NB4 (cell line): Measurements from ENCODE around the gene MACROD2.

Experiments
- CTCF ChIP-seq: IDR thresholded peaks from one replicate; pipeline ENCODE4 v1.5.1; 2012; ENCODE audit warnings: low read depth, low read length
- MAX ChIP-seq: IDR thresholded peaks from 2 replicates; pipeline ENCODE4 v1.6.1; 2011; ENCODE audit warnings: low read depth, low read length
- POLR2A ChIP-seq: IDR thresholded peaks from 2 replicates; pipeline ENCODE4 v1.6.1; 2011; ENCODE audit warnings: mild to moderate bottlenecking; ENCODE audit not compliant: insufficient read length; ENCODE audit errors: extremely low read depth

- TF ChIP-seq CTCF: no peak
- TF ChIP-seq POLR2A: no peak
- no peak for TF ChIP-seq MAX
Observed at GRCh38 chr20:15100506-15101160, 1105.3 kb downstream of the MACROD2 start.
